Activated naive CD4-positive, alpha-beta T cell treated with anti-CD3 and anti-CD28 coated beads, Interleukin-2, amount 50 U/mL, for 16 hours (primary cell): ENCODE results near the gene C11orf71.

ENCODE experiments used
- DNase-seq: peaks from one replicate; pipeline ENCODE4 v3.0.0-alpha.2; 2020

C11orf71 gene

GRCh38 chr11:114398303-114398920, 1.9 kb downstream of the C11orf71 start:
- DNase-seq: no peak

- no peak for DNase-seq
Observed at GRCh38 chr11:114397349-114397982, 2.8 kb downstream of the C11orf71 start.

GRCh38 chr11:114396916-114397315, 3.4 kb downstream of the C11orf71 start:
- no peak for DNase-seq

GRCh38 chr11:114395736-114396135, 4.6 kb downstream of the C11orf71 start:
- DNase-seq: no peak

- no peak for DNase-seq
Observed at GRCh38 chr11:114392735-114393667, 7.3 kb downstream of the C11orf71 start.

- DNase-seq: no peak
Observed at GRCh38 chr11:114386545-114386944, 13.8 kb downstream of the C11orf71 start.

GRCh38 chr11:114386131-114386530, 14.2 kb downstream of the C11orf71 start:
- no peak for DNase-seq

- DNase-seq: no peak
Observed at GRCh38 chr11:114384487-114384886, 15.8 kb downstream of the C11orf71 start.

- DNase-seq: no peak
Observed at GRCh38 chr11:114382509-114382908, 17.8 kb downstream of the C11orf71 start.

- no peak for DNase-seq
Observed at GRCh38 chr11:114379394-114380069, 20.8 kb downstream of the C11orf71 start.

GRCh38 chr11:114377612-114378267, 22.6 kb downstream of the C11orf71 start:
- no peak for DNase-seq

- no peak for DNase-seq
Observed at GRCh38 chr11:114375052-114375451, 25.3 kb downstream of the C11orf71 start.

GRCh38 chr11:114368918-114369680, 31.2 kb downstream of the C11orf71 start:
- no peak for DNase-seq

- DNase-seq: no peak
Observed at GRCh38 chr11:114367244-114367957, 32.9 kb downstream of the C11orf71 start.

GRCh38 chr11:114366331-114367243, 33.7 kb downstream of the C11orf71 start:
- no peak for DNase-seq

GRCh38 chr11:114362958-114363357, 37.4 kb downstream of the C11orf71 start:
- no peak for DNase-seq

- no peak for DNase-seq
Observed at GRCh38 chr11:114362326-114362725, 38.0 kb downstream of the C11orf71 start.

GRCh38 chr11:114359342-114359741, 41.0 kb downstream of the C11orf71 start:
- DNase-seq: no peak

GRCh38 chr11:114358716-114359115, 41.6 kb downstream of the C11orf71 start:
- no peak for DNase-seq

GRCh38 chr11:114354076-114354475, 46.2 kb downstream of the C11orf71 start:
- DNase-seq: no peak
